Stimulated activated CD8-positive, alpha-beta memory T cell treated with anti-CD3 and anti-CD28 coated beads, Interleukin-7, amount 100 ng/mL, for 4 hours (primary cell): ENCODE measurements around the gene SMC1A.

ENCODE experiments used
- DNase-seq, 2 donors: peaks; one replicate each; pipeline ENCODE4 v3.0.0-alpha.2; 2020; ENCODE audit warnings: low read depth in 2 of 2

SMC1A gene

DNA sequence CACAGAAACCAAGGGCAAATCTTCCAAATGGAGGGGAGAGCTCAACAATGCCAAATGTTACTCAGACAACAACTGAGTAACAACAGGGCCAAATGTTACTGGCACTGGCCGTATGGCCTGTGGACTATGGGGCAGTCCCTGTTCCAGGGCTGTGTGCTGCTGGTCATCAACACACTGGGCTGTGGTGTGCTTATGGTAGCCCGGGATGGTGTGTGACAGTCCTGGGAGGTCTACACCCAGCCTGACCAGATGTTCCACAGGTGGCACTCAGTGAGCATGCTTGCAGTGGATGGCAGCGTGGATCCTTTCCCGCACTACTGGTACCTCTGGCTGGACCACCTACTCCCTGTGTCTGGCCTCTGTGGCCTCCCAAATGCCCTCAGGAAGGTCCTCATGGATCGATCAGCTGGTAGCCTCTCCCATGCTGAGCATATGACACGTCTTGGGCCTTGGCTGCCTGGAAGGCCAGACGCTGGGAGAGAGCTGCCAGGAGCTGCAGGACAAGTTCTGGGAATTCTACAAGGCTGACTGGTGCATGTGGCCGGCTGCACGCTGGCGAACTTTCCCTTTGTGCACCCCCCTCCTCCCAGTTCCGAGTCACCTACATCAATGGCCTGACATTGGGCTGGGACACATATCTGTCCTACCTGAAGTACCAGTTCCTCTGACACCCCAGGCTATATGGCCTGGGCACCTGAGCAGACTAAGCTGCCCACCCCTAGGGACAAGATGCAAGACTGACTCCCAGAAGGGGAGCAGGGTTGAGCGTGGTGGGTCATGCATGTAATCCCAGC is 81.4 kb downstream of the SMC1A start:
- DNase-seq, result no peak

DNA sequence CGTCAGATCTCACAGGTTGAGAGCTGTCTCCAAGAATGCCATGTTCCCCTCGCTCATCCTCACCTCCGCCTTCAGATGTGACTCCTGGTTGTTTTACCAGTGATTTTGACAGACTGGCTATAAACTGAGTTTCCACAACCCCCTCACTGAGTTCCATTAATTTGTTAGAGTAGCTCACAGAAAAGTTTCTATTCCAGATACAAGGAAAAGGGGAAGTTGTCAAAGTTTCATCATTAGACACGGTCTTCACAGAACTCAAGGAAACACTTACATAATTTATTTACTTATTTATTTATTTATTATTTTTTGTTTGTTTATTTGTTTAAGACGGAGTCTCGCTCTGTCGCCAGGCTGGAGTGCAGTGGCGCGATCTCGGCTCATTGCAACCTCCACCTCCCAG is 85.4 kb downstream of the SMC1A start:
- DNase-seq, result no peak

- no peak for DNase-seq
These were observed 88.6 kb downstream of the SMC1A start for GRCh38 chrX:53333853-53334252.

GRCh38 chrX:53332204-53332603 is 90.2 kb downstream of the SMC1A start:
- no peak for DNase-seq

GRCh38 chrX:53330331-53330730 is 92.1 kb downstream of the SMC1A start:
- DNase-seq, result no peak

- no peak for DNase-seq
These were observed 97.7 kb downstream of the SMC1A start for GRCh38 chrX:53324803-53325202.
